Ureter (tissue), 1 donor: ENCODE measurements around the gene OSTC. TPM values are rescaled to one million over a fixed set of nuclear protein-coding genes. Genes with fewer than 3 reads are reported as not detected.
"Not testable (repeated sequence)": the region's sequence is repeated elsewhere in the genome, so short reads cannot be mapped to it uniquely, and the experiment has no call there.

ENCODE experiments used
- DNase-seq: peaks from one replicate; pipeline ENCODE4 v3.0.0-alpha.2; 2020; ENCODE audit warnings: low spot score
- total RNA-seq: library from RNA; stranded (reverse); gene quantifications from one replicate; pipeline ENCODE4 v1.2.4, GENCODE V29; 2023
- donor health status: DM: yes; HTN: yes; CAD: no.

The OSTC gene
- total RNA-seq, 1 donor from 2014 or later: 70.9 TPM

DNA sequence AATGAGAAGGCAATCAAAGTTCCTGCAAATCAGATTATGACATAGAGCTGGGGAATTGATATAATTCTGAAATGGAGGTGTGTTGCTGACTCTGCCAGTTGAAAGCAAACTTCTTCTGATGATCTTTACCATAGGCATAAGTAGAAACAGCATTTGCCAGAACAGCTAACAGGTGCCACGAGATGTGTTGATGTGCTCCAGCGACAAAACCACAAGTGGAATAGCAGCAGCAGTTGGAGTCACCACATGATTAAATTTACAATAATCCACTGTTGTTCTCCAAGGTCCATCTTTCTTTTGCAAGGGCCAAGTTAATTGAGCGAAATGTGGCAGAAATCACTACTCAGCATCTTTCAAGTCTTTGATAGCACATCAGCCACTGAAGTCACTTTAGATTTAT lies 3.7 kb upstream of the OSTC start:
- no peak for DNase-seq

DNA sequence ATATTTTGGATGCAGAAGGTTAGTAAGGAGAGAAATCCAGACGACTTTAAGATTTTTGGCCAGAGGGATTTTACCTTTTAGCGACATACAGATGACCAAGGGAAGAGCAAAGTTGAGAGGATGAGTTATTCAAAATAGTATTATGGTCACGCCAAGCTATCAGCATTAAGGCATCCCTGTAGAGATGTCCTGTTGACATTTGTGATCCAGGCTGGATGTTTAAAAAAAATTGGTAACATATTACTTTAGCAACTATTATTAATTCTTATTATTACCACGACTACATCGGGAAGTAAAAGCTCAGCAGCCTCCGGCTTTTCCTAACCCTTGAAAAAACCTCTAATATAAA lies 562 bp upstream of the OSTC start:
- no peak for DNase-seq

DNA sequence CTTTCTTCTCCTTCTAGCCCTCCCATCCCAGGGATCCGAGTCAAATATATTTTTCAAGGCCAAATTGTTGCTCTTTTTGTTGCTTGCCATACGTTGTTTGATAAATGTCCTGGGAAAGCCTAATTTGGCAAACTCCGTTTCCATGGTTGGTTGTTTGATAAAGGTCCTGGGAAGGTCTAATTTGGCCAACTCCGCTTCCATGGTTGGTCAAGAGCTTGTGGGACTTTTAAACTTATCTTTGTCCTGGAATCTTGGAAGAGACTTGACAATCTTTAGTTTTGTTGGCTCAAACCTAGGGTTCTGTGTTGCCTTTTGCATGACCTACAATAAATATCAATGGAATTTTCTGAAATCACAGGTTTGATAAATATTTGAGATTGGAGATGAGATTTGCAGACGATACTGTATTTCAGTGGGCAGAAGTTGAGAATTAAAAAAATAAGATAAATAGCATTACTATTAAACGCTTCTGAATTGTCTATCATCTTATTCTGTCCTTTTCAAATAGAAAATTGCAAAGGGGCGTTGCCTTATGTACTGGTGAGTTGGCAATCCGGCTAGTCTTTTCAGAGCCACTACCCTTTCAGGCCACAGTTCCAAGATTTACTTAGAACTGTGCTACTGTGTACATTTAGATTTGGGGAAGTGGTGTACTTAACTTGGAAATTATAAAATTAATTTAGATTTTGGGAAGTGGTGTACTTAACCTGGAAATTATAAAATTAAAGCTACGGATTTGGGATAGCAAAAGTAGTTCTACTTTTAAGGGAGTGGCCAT lies 804 bp downstream of the OSTC start:
- no peak for DNase-seq

DNA sequence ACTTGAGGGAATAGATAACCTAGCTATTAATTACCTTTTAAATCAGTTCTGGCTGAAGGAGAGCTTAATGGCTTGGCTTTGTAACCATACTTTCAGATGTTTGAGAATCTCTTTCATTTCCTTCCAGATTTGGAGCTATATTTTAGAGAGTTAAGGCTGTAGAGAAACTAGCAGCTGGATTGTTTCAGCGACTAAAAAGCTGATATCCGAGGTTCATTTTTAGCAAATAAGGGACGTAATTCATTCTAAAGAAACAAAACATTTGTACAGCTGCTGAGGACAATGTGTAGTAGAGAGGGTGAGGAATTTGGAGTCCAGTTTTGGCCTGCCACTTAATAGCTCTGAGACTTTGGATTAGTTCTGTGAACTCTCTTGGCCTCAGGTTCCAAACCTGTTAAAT lies 12.2 kb downstream of the OSTC start:
- no peak for DNase-seq

DNA sequence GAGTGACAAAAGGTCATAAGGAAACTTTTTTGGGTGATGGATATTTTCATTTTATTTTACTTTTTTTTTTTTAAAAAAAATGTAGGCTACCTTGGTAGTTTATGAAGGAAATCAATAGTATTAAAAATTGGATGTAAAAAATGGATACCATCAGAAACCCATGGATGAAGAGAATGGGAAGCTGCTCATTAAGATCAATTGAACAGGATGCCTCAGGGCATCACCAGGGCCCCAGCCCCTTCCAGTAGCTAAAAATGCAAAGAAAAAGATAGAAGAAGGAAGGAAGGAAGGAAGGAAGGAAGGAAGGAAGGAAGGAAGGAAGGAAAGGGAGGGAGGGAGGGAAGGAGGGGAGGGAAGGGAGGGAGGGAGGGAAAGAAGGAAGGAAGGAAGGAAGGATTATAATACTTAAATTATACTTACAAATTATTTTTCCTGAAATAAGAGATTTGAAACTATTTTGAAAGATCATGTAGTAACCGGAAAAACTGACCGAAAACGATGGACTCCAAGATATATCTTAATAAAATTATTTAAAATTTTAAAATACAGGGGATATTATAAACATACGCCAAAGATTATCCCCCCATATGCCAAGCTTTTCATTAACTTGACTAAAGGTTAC lies 24.1 kb downstream of the OSTC start:
- DNase-seq: no peak

DNA sequence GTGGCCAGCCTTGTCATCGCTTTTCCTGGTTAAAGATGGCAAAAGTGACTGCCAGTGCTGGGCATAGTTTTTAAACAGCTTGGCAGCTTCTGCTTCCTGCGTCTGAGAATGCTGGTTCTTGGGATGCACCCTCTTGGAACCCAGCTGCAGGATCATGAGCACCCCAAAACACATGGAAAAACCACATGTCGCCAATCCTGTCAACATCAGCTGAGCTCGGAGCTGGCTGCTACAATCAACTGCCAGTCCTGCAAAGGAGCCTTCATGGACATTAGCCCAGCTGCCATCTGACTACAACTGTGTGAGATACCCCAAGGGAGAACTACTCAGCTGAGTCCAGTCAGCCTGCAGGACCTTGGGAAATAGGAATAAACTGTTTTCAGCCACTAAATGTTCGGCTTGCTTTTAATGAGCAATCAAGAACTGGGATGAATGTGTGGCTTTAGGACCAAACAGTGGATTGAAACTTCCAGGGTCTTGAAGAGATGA lies 31.0 kb downstream of the OSTC start:
- no peak for DNase-seq

DNA sequence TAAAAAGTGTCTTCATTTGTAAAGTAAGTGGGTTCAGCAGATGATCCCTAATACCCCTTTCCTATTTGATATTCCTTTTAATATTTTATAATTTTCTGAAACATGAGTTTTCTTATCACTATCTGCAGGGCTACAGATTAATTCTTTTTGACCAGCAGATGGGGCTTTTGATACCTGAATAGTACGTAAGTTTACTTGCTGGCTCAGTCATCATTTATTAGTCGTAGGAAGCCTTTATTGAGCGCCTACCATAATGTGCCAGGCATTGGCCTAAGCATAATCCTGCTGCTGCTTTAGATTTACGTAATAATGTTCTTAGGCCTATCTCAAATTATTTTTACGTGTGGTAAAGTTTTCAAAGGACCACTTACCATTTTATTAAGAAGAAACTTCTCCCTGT lies 33.1 kb downstream of the OSTC start:
- DNase-seq: no peak

DNA sequence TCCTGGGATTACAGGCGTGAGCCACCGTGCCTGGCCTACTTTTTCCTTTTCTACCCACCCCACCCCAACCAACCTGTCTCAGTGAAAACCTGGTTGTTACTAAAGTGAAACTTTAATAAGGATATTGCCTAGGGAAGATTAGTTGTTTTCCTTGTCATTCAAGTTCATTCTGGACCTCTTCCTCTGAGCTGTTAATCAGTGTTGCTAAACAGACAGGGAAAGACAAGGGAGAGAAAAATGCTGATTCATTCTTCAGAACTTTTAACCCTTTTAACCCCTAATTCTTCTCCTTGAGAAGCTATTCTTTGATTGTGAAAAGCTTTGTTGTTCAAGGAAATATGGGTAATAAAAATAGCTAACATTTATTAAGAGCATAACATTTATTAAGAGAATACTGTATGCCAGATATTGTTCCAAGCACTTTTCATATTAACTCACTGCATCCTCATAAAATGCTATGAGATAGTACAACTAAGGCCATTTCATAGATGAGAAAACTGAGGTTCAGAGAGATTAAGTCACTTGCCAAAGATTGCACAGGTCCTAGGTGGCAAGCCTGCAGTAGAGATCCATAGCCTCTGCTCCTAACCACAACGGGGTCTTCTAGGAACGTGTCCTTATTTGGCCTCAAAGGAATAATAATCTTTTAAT lies 34.8 kb downstream of the OSTC start:
- no peak for DNase-seq

DNA sequence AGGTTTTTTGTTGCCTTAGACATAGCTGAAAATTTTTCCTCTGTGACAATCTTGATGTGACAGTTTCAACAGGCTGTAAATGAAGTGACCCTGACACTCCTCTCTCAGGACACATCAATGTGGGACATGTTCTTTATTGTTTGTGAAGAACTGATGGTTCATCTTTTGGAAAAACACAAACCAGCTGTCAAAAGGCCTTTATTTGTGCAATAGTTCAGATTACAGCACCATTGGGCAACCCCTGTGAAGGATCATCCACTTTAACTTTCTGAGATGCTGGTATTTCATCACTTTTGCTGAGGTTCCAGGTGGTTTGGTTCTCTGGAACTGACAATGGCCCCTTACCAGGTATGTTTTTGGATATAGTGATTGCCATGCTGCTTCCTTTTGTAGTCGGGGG lies 40.3 kb downstream of the OSTC start:
- DNase-seq: no peak

DNA sequence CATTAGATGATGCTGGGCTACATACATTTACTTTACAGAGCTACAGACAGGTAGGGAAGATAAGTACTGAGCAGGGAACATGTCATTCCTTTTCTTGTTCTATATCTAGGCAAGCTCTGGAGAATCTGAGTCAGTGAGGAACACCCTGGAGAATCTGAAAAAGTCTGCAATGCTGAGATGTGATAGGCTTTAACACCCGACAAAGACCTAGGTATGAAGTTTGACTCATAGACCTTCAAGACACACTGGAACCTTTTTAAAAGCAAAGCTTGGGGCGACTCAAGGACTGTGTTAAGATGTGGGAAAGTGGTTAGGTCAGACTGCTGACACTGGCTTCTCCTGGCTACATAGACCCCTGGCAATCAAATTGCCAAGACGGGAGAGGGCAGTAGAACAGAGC lies 42.8 kb downstream of the OSTC start:
- DNase-seq: no peak

DNA sequence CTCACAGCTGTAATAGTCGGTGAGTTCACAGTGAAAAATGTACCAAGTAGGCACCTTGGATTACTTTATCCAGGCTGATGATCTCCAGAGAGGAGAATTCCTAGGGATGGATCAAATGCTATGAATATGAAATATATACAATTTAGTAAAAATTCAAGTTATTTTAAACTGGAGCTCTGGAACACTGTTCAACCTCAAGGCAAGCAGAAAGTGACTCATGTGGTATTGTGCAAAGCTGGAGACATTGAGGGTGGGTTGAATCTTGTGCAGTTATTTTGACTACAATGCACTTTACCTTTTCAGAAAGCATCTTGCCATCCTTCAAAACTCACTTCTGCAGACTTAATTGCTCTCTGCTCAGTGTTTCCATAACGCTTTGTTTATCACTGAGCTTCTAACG lies 43.4 kb downstream of the OSTC start:
- DNase-seq: no peak

DNA sequence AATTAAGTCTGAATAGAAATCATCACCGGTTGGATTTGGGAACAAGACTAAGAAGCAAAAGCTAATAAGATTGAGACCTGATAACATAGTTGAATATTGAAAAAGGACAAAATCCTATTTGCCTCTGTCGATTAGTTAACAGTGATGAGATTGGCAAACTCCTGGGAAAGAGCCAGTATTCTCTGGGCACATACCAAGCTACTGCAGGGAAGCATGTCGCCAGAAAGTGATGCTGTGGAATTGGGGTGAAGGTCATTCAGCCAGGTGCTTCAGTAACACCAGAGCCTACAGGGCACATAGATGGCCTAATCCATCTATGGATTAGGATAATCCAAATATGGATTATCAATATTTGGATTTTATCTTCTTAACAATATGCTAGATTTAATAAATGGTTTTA lies 44.0 kb downstream of the OSTC start:
- DNase-seq: no peak

DNA sequence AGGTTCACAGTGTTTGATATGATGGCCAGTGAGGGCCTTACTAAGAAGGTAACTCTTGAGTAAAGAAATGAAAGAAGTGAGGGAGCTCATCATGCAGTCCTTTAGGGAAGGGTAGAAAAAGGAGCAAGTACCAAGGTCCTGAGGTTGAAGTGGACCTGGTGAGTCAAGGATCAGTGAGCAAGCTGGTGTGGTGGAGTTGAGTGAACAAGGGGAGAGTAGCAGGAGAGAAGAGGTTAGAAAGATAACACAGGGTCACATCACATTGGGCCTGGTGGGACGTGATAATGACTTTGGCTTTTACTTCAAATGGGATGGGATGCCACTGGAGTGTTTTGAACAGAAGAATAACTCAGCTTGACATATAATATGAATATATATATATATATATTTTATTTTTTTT lies 44.7 kb downstream of the OSTC start:
- no peak for DNase-seq

DNA sequence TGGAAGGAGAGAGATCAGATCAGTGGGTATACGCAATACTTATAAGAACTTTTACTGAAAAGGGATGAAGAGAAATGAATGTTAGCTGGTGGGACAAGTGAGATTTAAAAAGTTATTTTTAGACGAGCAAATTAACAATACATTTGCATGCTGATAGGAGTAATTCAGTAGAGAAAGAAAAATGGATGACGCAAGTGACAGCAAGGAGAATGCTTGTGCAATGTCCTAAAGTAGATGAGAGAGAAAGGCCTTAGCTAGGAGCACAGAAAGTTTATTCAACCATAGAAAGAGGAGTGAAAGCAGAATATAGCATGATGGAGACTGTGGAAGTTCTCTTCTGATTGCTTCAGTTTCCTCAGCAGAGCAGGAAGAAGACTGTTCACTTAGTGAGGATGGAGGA lies 45.8 kb downstream of the OSTC start:
- no peak for DNase-seq

DNA sequence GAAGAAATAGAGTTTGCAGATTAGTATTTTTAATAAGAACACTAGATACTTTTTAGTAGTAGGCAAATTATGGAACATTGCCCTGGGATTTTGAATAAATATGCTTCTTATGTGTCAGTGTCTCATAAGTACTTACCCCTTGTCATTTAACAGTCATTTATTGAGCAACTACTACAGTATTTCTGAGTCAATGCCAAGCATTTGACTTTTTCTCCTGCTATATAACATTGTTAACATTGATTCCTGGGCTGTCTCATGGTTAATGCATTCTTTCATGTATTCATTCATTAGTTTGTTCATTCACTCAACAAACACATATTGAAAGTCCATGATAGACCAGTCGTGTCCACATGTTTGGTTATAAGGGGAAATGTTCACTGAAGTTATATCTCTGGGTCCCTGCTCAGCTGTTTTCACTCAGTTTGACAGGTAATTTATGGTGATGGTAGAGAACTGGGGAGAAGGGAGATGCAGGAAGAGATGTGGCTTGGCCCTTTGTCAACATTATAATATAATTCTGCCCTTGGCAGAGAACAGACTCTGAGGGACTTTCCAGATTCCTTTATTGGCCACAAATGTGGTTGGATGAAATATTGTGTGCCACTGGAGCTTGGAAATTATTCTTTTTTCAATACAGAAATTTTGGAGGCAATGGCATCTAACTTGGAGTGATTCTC lies 49.8 kb downstream of the OSTC start:
- no peak for DNase-seq

DNA sequence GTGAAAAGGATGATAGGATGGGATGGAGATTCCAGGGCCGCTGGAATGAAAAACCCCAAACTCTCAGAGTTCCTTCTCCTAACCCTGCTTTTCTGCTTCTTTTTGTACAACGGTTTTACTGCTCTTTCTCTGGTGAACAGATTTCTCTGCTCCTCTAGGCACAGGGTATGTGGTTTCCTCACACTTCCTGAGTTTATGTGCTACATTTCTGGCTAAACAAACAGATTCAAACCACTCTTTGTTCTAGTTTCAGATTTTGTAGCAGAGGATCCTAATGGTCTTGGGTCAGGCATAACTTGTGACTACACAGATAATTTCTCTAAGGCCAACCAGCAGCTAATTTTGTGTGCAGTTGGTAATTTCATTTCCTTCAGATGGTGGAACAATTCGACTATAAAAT lies 52.6 kb downstream of the OSTC start:
- DNase-seq: no peak

DNA sequence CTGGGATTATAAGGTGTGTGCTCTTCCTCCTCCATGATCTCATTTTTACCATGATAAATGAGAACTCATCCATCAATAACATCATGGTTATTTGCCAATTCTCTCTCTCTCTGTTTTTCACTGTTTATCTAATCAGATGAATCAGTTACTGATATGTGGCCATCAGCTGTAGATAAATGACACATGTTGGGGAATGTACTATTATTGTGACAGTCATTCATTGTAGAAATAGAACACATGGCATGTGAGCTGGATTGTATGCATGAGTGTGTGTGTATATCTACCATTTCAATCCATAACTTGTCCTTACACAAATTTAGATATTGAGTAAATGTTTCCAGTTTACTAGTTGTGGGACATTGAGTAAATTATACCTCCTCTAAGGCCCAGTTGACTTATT lies 53.0 kb downstream of the OSTC start:
- DNase-seq: no peak

DNA sequence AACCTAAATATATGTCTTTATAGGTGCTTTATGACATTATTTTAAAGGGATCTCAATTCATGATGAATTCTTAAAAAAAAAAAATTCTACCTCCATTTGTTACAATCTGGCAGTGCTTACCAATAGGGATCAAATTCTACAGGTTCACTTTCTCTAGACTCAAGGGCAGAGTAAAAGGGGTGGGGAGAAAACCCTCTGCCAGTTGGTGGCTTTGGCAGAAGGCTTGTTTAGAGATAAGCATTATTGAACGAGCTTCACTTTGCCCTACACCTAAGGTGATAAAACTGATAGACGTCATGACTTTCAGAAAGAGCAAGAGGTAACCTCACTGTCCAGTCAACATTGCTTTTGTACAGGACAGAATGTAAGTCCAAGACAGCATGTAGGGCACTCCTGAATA lies 53.6 kb downstream of the OSTC start:
- DNase-seq: no peak

DNA sequence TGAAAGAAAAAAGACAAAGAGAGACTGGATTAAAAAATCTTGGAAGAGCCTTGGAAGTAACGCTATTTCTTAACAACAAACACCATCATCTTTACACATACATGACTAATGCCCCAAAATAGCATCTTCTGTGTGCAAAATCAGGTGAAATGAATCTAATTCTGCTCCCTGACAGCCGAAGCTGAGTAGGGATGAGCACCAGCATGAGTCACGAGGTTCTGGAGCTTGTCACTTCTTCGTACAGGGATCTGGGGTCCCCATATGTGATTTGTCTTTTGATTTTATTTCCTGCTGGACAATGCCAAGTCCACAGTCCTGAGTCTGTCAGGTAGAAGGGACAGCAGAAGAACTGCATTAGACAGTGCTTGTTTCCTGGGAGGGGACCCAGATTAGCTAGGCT lies 55.9 kb downstream of the OSTC start:
- DNase-seq: no peak

DNA sequence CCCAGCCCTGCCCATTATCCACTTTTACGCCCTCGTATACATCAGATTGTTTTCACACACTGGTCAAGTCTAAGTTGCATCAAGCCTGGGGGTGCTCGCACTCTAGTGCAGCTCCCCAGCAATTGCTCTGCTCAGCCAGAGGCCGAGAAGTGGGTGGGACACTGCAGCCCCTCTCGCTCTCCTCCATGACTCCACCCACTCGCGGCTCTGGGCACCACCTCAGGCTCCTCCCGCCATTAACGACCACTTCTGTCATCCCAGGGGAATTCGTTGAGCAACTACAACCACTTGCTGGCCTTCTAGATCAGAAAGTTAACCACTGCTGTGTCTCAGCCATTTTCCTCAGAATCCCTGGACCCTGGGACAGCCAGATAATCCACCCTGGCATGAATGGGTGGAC lies 58.8 kb downstream of the OSTC start:
- no peak for DNase-seq

DNA sequence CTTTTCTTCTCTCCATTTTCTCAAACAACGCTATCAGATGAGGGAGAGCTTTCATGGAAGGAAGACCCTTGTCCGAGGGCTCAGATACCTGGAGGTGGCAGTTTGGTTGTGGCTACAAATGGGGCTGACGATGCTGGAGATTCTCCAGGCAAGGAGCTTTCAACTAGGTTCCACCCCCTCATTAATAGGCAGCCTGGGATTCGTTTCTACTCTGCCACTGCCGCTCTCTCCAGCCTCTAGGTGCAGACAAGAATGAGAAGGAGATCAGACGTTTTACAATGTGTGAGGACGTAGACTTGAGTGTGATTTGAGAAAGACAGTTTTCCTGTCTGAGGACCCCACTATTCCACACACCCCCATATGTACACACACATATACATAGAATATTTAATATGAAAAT lies 59.3 kb downstream of the OSTC start:
- DNase-seq: no peak

DNA sequence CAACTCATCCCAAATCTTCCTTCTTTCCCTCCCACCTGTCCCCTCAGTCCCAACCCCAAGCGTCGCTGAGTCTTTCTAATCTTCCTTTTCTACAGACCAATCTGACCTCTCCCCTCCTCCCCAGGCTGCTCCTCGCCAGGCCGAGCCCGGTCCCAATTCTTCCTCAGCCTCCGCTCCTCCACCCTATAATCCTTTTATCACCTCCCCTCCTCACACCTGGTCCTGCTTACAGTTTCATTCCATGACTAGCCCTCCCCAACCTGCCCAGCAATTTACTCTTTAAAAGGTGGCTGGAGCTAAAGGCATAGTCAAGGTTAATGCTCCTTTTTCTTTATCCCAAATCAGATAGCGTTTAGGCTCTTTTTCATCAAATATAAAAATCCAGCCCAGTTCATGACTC lies 60.2 kb downstream of the OSTC start:
- not testable (repeated sequence) for DNase-seq

DNA sequence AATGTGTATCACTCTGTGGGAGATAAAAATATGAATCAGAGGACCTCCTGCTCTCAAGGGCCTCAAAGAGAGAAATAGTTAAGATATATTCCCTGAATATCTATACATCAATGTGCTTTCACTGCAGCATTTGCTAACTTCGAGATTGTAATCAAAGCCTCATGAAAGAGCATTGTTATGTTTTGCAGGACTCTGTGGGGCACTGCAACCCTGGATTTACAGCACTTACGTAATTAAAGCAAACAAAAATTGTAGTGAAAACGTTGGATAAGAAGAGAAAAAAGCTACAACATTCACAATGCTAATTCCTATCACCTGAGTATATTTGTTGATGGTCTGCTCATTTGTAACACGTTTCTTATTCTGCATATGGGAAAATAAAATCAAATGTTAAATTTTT lies 64.5 kb downstream of the OSTC start:
- DNase-seq: no peak
